DMS153 (cell line): ENCODE measurements around the gene KCNK2.

Experiments used
- DNase-seq: peaks from one replicate; lab custom pipeline; 2025; lab: John Stamatoyannopoulos, UW

Gene KCNK2, protein sequence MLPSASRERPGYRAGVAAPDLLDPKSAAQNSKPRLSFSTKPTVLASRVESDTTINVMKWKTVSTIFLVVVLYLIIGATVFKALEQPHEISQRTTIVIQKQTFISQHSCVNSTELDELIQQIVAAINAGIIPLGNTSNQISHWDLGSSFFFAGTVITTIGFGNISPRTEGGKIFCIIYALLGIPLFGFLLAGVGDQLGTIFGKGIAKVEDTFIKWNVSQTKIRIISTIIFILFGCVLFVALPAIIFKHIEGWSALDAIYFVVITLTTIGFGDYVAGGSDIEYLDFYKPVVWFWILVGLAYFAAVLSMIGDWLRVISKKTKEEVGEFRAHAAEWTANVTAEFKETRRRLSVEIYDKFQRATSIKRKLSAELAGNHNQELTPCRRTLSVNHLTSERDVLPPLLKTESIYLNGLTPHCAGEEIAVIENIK

GRCh38 chr1:215082532-215083382 is at the start of gene KCNK2:
Gene KCNK2, plus strand, starts transcription at chr1:215082737. Its CDS starts 649 bp downstream, at chr1:215083386.
- DNase-seq, result no peak

DNA sequence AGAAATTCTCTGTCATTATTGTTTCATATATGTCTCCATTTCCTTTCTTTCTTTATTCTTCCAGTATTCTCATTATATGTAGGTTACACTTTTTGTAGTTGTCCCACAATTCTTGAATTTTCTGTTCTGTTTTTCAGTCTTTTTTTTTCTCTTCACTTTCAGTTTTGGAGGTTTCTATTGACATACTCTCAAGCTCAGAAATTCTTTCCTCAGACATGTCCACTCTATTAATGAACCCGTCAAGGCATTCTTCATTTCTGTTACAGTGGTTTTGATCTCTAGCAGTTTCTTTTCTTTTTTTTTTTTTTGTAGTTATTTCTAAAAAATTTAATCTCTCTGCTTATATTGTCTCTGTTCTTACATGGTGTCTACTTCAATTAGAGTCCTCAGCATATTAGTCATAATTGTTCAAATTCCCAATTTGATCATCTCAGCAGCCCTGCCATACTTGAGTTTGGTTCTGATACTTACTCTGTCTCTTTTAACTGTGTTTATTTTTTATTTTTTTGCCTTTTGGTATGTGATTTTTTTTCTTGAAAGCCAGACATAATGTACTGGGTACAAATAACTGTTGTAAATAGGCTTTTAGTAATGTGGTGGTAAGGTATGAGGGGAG is 49.5 kb upstream of the KCNK2 start:
- no peak for DNase-seq

- DNase-seq, result no peak
These were observed 42.3 kb upstream of the KCNK2 start for GRCh38 chr1:215040190-215040589.

DNA sequence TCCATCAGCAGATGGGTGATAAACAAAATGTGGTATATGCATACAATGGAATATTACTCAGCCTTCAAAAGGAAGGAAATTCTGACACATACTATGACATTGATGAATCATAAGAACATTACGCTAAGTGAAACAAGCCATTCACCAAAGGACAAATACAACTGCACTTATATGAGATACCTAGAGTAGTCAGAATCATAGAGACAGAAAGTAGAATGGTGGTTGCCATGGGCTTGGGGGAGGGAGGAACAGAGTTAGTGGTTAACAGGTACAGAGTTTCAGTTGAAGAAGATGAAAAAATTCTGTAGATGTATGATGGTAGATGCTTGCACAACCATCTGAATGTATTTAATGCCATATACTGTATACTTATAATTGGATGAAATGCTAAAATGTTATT is 39.1 kb upstream of the KCNK2 start:
- DNase-seq, result no peak

DNA sequence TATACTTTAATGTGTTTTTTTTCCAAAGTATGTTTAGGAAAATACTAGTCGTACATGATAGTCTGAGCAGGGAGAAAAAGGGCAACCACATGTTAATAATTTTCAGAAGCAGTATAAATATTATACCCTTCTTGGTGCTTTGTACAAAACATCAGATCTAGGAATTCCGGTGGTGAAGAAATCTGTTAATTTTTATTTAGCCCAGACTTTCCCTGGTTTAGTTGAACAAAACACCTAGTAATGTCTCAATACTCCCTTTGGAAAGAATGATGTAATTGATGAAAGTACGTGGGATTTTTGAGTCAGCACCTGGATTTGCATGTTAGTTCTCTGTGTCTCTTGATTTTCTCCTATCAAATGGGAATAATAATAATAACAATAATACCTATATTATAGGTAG is 38.4 kb upstream of the KCNK2 start:
- no peak for DNase-seq

- no peak for DNase-seq
These were observed 36.7 kb upstream of the KCNK2 start for GRCh38 chr1:215045698-215046308.

DNA sequence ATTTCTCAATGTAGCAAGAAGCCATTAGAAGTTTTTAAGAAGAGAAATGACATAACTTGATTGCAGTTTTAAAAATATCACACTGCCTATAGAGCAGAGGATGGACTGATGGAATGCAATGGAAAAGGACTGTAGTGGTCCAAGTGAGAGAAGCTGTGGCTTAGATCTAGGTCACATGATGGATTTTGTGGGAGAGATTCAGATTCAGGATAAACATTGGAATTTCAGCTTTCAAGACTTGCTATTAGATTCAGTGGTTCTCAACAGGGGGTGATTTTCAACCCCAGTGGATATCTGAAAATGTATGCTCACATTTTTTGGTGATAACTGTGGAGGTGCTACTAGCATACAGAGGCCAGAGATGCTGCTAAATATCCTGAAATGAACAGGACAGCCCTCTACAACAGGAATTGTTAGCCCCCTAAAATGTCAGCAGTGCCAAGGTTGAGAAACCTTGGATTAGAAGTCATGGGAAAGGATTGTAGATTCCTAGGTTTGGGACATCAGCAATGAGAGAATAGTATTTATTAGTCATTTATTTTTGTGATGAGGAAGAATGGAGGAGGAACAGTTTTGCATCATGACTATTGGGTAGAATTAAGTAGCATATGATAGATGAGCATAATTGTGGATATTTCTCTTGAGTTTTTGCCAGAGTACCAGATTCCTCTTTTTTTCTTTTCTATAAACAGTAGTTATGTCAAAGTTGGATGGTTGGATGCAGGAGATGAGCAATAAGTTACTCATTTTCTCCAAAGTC is 30.1 kb upstream of the KCNK2 start:
- DNase-seq, result no peak

- DNase-seq, result no peak
These were observed 28.3 kb upstream of the KCNK2 start for GRCh38 chr1:215054266-215054665.

- DNase-seq, result no peak
These were observed 27.1 kb upstream of the KCNK2 start for GRCh38 chr1:215055281-215055935.

DNA sequence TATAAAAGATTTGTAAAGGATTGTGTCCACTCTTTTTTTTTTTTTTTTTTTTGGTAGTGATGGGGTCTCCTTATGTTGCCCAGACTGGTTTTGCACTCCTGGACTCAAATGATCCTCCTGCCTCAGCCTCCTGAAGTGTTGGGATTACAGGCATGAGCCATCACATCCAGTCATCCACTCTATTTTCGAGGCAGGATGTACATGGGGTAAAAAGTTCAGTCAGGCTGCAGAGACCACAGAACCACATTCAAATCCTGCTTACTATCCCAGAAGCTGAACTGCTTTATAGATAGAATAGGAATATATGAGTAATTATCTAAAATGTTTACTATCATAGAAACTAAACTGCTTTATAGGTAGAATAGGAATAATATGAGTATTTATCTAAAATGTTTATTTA is 26.0 kb upstream of the KCNK2 start:
- DNase-seq, result no peak

GRCh38 chr1:215059947-215060346 is 22.6 kb upstream of the KCNK2 start:
- no peak for DNase-seq

- no peak for DNase-seq
These were observed 18.2 kb upstream of the KCNK2 start for GRCh38 chr1:215064327-215064726.

DNA sequence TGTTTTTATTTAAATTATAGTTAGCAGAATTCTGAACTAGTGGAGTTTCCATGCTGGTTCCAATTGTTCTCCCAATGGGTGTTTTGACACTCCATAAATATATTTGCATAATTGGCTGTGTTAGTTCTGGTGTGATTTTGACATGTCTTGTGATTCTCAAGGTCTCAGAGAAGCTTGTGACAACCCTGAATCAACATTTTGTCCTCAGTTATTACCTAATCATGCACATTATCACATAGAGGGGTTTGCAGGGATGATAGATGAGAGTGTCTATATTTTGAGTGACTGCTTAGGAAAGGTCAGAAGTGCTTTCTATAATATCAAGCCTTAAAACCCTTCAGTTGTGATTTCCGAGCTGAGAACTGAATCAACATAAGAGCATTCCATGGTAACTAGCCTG is 11.5 kb upstream of the KCNK2 start:
- no peak for DNase-seq

- DNase-seq, result peak; percentile 17
These were observed 6.2 kb upstream of the KCNK2 start for GRCh38 chr1:215076322-215076721.

DNA sequence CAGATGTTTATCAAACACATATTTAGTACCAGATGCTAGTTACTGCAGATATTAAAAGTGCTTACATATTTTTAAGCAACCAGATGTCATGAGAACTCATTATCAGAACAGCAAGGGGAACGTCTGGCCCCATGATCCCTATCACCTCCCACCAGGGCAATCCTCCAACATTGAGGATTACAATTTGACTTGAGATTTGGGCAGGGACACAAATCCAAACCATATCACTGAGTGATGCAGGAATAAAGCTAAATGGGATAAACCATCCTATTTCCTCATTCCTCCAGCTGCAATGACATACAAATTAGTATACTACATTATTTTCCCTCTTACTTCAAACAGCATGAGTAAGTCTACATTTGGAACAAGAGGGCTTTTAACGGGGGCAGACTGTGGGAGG is 3.1 kb upstream of the KCNK2 start:
- no peak for DNase-seq

DNA sequence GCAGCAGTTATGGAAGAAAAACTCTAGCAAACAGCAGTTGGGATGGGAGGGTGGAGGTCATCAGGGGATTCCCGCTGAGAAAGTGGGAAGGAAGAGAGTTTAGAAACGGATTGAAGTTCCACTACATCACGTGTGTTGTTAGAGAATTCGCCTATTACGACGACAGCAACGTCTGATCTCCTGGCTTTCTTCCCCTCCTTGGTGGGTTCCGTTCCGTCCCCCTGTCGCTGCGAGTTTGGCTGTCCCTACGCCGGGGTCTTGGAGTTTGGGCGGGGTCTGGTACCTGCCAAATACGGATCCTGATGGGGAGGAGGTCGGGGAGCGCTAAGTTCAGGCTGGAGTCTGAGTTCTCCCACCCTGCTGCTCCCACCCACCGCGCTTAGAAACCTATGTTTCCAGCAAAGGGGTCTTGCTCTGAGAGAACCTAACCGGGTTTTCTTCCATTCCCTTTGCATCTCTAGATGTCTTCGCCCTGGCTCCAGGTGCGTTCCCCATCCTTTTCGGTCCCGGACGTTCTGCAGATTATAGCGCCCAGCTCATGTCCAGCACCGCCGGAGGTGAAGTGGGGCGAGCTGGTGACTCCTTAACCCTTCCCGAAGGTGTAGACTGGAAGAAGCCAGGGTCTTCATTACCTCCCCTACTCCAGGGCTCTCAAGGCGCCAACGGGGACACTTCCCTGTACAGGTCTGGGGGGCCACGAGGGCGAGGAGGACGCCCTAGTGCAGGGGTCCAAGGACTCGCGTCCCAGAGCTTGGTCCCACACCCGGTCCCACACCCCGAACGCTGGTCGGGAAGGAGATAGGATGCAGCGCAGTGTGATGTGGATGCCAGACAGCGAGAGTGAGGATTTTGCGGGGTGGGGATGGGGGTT is 641 bp upstream of the KCNK2 start:
- no peak for DNase-seq

- no peak for DNase-seq
These were observed 935 bp downstream of the KCNK2 start for GRCh38 chr1:215083383-215083961.

GRCh38 chr1:215084621-215085020 is 2.1 kb downstream of the KCNK2 start:
- DNase-seq, result no peak

DNA sequence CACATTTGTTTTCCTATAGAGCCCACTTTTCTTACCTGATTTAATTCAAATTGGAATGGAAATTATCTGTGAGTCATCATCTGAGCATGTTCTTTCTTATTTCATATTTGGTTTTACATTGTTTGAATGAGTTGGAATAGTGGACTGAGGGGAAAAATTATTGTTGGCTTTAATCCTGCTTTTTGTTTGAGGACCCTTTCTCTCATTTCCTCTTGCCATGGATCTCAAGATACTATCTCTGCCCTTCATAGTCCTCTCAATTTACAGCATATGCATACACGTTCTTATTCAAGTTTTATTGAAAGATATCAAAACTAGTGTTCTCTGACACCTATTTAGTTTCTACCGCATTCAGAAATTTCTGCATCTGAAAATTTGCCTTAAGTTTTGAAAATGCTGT is 5.1 kb downstream of the KCNK2 start:
- no peak for DNase-seq

DNA sequence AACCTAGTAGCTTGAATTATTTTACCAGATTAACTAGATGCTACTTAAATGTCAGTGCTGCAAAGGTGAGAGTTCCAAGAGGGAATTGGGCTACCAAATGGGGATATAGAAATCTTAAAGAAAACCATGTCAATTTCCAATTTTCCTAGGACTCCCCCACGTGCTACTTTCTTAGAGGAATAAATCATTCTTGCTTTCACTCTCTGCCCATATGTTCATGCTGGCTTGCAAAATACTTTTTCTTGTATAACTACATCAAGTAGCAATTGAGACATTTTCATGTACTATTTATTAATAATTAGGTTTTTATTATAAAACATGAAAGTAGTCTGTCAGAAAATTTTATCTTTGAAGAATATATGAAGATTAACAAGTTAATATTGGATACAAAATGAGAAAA is 11.8 kb downstream of the KCNK2 start:
- DNase-seq, result no peak
